Stimulated activated naive CD8-positive, alpha-beta T cell treated with anti-CD3 and anti-CD28 coated beads, Interleukin-15, Interleukin-2, amounts not matched to agents 100 ng/mL and 50 ng/mL, for 24 hours (primary cell): ENCODE measurements around the gene PPP1R14D.

Experiments
- H3K27ac Mint-ChIP-seq: one replicate; pipeline ENCODE4 v1.8.0; 2021; ENCODE audit warnings: mild to moderate bottlenecking, mixed read lengths
- H3K27me3 Mint-ChIP-seq: one replicate; pipeline ENCODE4 v1.8.0; 2021; ENCODE audit warnings: mixed read lengths
- H3K36me3 Mint-ChIP-seq: one replicate; pipeline ENCODE4 v1.8.0; 2021; ENCODE audit warnings: low read depth, mixed read lengths
- H3K4me1 Mint-ChIP-seq: one replicate; pipeline ENCODE4 v1.8.0; 2021; ENCODE audit warnings: low read depth, mixed read lengths
- H3K4me3 Mint-ChIP-seq: one replicate; pipeline ENCODE4 v1.8.0; 2021; ENCODE audit warnings: mild to moderate bottlenecking, mixed read lengths
- H3K9me3 Mint-ChIP-seq: one replicate; pipeline ENCODE4 v1.8.0; 2021; ENCODE audit warnings: mixed read lengths

Gene PPP1R14D

DNA sequence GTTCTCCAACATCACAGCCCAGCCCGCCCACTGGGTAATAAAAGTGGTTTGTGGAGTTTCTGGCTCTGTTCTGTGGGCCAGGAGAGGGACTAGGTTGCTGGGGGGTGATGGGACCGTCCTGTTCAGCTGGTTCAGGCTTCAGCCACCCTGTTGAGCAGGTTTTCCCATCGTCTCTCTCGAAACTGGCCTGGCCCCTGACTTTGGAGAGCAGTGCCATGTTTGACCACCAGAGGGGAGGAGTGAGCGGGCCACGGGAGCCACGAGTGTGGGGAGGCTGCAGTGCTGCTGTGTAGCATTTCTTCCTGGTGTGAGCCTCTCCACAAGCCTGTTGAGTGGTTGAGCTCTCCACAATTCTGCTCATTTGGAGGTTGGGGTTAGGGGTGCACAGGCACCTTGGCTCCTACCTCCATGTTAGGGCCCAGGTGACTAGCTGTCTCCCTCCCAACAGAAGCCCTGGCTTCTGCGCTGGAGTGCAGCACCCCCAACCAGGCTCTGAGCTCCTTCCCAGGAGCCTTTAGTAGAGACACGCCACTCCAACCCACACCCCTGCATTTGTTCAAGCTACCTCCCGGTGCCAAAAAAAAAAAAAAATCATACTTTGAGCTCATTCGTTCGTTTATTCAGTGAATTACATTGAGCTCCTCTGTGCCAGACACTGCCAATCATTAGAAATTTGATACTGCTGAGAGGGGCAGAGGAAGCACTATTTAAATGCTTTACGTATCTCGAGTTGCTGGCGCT, 29.3 kb upstream of the PPP1R14D start:
- H3K27ac Mint-ChIP-seq, result no peak overlapping the region
- H3K36me3 Mint-ChIP-seq, result no peaks in the 10 kb centered on the region
- H3K4me3 Mint-ChIP-seq, result no peak overlapping the region
- H3K4me1 Mint-ChIP-seq, result peaks cover 7% of the 10 kb centered on the region
- H3K27me3 Mint-ChIP-seq, result no peaks in the 10 kb centered on the region
- no peaks in the 10 kb centered on the region for H3K9me3 Mint-ChIP-seq

DNA sequence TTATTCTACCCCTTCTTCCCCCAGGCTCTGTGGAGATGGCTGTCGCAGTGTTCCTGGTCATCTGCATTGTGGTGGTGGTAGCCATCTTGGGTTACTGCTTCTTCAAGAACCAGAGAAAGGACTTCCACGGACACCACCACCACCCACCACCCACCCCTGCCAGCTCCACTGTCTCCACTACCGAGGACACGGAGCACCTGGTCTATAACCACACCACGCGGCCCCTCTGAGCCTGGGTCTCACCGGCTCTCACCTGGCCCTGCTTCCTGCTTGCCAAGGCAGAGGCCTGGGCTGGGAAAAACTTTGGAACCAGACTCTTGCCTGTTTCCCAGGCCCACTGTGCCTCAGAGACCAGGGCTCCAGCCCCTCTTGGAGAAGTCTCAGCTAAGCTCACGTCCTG, 28.2 kb upstream of the PPP1R14D start:
- H3K36me3 Mint-ChIP-seq, result no peaks in the 10 kb centered on the region
- H3K27me3 Mint-ChIP-seq, result no peaks in the 10 kb centered on the region
- H3K4me1 Mint-ChIP-seq, result peaks cover 7% of the 10 kb centered on the region
- H3K9me3 Mint-ChIP-seq, result no peaks in the 10 kb centered on the region
- H3K4me3 Mint-ChIP-seq, result no peak overlapping the region
- H3K27ac Mint-ChIP-seq, result no peak overlapping the region

DNA sequence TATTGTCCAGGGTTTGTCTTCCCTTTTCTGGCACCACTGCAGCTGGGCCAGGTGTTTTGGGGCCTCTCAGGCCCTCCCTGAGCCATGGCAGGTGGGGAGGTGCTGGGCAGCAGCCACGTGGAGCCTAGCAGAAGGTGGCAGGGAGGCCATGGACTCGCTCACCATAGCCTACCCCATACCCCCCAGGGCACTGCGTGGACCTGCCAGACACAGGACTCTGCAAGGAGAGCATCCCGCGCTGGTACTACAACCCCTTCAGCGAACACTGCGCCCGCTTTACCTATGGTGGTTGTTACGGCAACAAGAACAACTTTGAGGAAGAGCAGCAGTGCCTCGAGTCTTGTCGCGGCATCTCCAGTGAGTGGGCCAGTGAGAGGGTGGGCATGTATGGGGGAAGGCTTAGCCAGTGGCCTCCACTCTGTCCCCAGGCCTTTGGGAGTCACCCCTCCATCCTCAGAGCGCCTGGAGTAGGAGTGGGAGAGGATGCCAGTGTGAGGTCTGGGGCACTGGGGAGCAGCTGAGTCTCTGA, 27.3 kb upstream of the PPP1R14D start:
- H3K9me3 Mint-ChIP-seq, result no peaks in the 10 kb centered on the region
- H3K4me1 Mint-ChIP-seq, result peaks cover 7% of the 10 kb centered on the region
- H3K36me3 Mint-ChIP-seq, result no peaks in the 10 kb centered on the region
- H3K4me3 Mint-ChIP-seq, result no peak overlapping the region
- H3K27ac Mint-ChIP-seq, result no peak overlapping the region
- H3K27me3 Mint-ChIP-seq, result no peaks in the 10 kb centered on the region

DNA sequence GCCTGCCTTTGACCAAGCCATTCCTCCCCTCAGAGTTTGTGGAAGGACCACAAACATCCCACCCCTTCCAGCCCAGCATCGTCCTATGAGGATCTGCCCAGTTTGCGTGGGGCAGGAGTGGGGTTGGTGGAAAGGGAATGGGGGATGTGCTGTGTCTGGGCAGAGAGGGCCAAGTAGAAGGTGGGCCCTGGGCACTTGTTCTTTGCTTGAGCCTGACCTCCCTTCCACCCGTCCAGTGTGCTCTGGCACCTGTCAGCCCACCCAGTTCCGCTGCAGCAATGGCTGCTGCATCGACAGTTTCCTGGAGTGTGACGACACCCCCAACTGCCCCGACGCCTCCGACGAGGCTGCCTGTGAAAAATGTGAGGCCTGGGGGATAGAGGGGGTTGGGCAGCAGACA, 25.7 kb upstream of the PPP1R14D start:
- no peak overlapping the region for H3K4me3 Mint-ChIP-seq

DNA sequence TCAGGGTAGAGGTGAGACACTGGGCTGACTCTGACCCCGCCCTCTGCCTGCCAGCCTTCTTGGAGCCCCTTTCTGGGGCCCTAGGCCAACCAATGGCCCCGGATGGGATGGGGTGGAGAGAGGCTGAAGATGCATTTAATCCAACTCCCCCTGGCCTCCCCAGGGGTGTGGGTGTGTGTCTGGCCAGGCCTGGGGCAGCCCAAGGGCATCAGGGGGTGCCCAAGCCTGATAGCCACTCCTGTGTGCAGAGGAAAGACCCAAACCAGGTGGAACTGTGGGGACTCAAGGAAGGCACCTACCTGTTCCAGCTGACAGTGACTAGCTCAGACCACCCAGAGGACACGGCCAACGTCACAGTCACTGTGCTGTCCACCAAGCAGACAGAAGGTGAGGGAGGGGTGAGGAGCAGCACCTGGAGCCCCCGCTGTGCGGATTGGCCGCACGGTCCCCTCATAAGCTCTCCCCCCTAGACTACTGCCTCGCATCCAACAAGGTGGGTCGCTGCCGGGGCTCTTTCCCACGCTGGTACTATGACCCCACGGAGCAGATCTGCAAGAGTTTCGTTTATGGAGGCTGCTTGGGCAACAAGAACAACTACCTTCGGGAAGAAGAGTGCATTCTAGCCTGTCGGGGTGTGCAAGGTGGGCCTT, 24.9 kb upstream of the PPP1R14D start:
- Mint-ChIP-seq H3K27me3 (no peaks in the 10 kb centered on the region), H3K9me3 (no peaks in the 10 kb centered on the region), H3K27ac (no peak overlapping the region), H3K4me3 (no peak overlapping the region), H3K36me3 (no peaks in the 10 kb centered on the region), H3K4me1 (no peaks in the 10 kb centered on the region)

More for the DNA sequence above, 25.7 kb upstream of the PPP1R14D start:
- Mint-ChIP-seq H3K4me1 (peaks cover 3% of the 10 kb centered on the region), H3K9me3 (no peaks in the 10 kb centered on the region), H3K27ac (no peak overlapping the region), H3K36me3 (no peaks in the 10 kb centered on the region), H3K27me3 (no peaks in the 10 kb centered on the region)

DNA sequence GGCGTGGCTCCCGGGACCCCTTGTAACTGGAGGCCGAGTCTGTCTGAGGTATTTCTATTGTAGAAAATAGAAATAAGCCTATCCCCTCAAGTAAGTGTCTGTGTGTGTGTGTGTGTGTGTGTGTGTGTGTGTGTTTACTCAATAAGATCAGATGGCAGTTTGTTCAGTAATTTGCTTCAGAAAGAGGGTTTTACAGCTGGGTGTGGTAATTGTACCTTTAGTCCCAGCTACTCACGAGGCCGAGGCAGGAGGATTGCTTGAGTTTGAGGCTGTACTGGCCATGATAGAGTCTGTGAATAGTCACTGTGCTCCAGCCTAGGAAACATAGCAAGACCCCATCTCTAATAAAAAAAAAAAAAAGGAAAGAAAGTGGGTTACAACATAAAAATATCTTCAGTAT, 24.0 kb upstream of the PPP1R14D start:
- H3K4me1 Mint-ChIP-seq, result no peaks in the 10 kb centered on the region
- no peaks in the 10 kb centered on the region for H3K36me3 Mint-ChIP-seq
- no peaks in the 10 kb centered on the region for H3K27me3 Mint-ChIP-seq
- no peak overlapping the region for H3K4me3 Mint-ChIP-seq
- no peaks in the 10 kb centered on the region for H3K9me3 Mint-ChIP-seq
- no peak overlapping the region for H3K27ac Mint-ChIP-seq

DNA sequence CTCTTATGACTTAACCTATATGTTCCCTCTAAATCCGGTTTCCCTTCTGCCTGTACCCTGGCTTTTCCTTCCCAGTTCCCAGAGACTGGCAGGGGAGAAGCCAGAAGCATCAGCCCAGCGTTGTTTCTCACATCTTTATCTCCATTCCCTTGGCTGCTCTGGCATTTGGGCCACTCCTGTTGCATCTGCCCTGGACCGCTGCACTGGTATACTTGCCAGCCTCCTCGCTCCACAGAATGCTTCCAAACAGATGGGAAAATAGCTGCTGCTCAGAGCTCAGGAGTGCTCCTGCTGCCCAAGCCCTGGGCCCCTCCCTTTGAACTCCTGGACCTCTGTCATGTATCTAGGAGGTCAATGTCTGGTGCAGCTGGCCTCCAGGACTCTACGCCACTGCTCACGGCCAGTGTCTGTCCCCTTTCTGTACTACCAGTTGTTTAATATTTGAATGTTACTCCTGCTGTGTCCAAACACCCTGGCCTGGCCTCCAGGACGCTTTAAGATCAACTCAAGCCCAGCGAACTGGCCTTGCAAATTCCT, 22.1 kb upstream of the PPP1R14D start:
- H3K4me3 Mint-ChIP-seq, result no peak overlapping the region
- peaks cover 14% of the 10 kb centered on the region for H3K4me1 Mint-ChIP-seq
- no peaks in the 10 kb centered on the region for H3K9me3 Mint-ChIP-seq
- H3K27me3 Mint-ChIP-seq, result no peaks in the 10 kb centered on the region
- H3K36me3 Mint-ChIP-seq, result no peaks in the 10 kb centered on the region
- H3K27ac Mint-ChIP-seq, result no peak overlapping the region

DNA sequence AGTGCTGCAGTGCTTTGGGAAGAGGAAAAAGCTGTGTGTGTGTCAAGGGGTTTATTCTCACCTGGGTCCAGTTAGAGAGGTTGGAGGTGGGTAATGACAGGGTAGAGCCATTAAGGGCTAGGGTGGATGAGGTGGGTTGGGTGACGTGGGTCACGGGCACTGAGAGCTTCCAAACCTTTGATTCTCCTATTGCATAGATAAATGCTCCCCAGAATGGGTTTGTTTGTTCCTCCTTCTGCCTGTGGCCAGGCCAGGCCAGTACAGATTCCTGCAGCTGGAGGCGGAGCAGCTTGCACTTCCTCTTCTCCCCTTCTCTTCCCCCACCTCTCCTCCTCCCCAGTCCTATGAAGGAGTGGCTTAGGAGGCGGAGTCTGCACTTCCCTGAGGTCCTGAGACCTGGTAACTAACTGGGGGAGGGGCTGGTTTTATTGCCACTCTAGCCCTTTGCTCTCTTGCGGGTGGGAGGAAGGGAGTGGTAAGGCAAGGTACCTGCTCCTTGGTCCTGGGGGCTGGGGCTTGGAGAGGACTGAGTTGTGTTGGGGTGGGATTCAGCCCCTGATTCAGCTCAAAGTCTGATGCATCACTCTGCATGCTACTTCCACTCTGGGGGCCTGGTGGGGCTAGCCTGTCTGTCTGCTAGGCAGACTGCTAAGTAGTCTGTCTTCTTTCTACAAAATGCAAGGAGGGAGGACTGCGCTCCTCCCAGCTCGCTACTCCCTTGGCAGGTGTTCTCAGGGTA, 18.9 kb upstream of the PPP1R14D start:
- Mint-ChIP-seq H3K36me3 (no peaks in the 10 kb centered on the region), H3K4me3 (no peak overlapping the region), H3K9me3 (no peaks in the 10 kb centered on the region), H3K27ac (no peak overlapping the region), H3K27me3 (peaks cover 4% of the 10 kb centered on the region), H3K4me1 (peaks cover 28% of the 10 kb centered on the region)

DNA sequence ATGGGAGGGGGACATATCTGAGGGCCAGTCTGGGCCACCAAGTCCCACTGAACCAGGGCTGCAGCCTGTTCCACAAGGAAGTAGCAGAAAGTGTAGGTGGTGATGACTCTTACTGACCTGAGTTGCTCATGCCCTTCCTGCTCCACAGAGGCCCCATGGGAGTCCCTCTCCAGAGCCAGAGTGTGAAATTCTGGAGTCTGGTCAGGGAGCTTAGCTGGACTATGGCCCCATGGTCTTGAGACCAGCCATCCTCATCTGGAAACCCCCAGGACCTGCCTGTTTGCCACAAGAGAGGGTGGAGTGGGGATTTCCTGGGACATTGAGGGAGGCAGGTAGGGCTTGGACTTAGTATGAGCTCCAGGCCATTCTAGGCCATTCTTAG, 18.3 kb upstream of the PPP1R14D start:
- no peak overlapping the region for H3K4me3 Mint-ChIP-seq

DNA sequence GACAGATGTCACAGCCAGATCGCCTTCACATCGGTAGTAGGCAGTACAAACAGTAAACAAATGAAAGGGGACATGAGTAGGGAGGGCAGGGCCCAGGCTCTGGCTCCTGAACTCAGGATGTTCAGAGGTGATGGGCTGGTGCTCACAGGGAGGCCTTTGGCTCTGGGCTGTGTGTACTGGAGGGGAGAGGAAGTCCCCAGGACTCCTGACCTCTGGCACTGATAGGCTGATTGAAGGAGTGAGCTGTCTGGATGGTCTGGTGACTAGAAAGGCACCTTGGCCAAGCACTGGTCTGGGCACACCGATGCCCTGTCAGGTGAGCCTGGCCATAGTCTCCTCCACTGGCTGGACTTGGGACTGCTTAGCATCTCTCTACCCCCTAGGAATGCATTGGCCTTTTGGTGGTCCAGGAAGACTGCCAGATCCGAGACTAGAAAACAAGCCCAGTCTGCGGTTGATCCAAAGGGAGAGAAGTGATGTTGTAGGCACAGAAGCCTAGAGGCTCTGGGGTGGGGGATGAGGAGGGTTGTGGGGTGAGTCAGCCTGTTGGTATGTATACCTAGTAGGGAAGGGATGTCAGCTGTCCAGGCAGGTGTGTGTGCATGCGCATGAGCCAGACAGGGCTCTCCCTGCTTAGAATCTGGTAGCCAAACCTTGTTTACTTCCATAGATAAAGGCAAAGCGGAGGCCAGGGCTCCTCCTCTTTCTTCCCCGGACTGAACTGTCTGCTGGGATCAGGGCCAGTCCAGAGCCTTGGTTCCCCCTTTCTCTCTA, 17.2 kb upstream of the PPP1R14D start:
- Mint-ChIP-seq H3K4me3 (peak overlapping the region; percentile 25), H3K9me3 (no peaks in the 10 kb centered on the region), H3K4me1 (peaks cover 28% of the 10 kb centered on the region), H3K27me3 (peaks cover 4% of the 10 kb centered on the region), H3K27ac (no peak overlapping the region), H3K36me3 (no peaks in the 10 kb centered on the region)

More for the DNA sequence above, 18.3 kb upstream of the PPP1R14D start:
- Mint-ChIP-seq H3K27ac (no peak overlapping the region), H3K27me3 (peaks cover 4% of the 10 kb centered on the region), H3K36me3 (no peaks in the 10 kb centered on the region), H3K4me1 (peaks cover 28% of the 10 kb centered on the region), H3K9me3 (no peaks in the 10 kb centered on the region)

DNA sequence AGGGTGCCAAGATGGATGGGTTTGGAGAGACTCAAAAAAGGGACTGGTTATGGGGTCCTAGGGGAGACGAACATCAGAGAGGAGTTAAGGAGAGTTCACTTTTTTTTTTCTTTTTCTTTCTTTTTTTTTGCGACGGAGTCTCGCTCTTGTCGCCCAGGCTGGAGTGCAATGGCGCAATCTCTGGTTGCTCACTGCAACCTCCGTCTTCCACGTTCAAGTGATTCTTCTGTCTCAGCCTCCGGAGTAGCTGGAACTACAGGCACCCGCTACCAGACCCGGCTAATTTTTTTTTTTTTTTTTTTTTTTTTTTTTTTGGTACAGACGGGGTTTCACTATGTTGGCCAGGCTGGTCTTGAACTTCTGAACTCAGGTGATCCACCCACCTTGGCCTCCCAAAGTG, 16.5 kb upstream of the PPP1R14D start:
- peak overlapping the region; percentile 40 for H3K27ac Mint-ChIP-seq
- H3K27me3 Mint-ChIP-seq, result peaks cover 4% of the 10 kb centered on the region
- peak overlapping the region; percentile 88 for H3K4me3 Mint-ChIP-seq
- peaks cover 28% of the 10 kb centered on the region for H3K4me1 Mint-ChIP-seq
- no peaks in the 10 kb centered on the region for H3K9me3 Mint-ChIP-seq
- H3K36me3 Mint-ChIP-seq, result no peaks in the 10 kb centered on the region

DNA sequence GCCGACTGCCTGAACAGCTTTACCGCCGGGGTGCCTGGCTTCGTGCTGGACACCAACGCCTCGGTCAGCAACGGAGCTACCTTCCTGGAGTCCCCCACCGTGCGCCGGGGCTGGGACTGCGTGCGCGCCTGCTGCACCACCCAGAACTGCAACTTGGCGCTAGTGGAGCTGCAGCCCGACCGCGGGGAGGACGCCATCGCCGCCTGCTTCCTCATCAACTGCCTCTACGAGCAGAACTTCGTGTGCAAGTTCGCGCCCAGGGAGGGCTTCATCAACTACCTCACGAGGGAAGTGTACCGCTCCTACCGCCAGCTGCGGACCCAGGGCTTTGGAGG, 16.2 kb upstream of the PPP1R14D start:
- peaks cover 28% of the 10 kb centered on the region for H3K4me1 Mint-ChIP-seq
- peak overlapping the region; percentile 88 for H3K4me3 Mint-ChIP-seq
- H3K27ac Mint-ChIP-seq, result peak overlapping the region; percentile 40
- peaks cover 4% of the 10 kb centered on the region for H3K27me3 Mint-ChIP-seq
- H3K9me3 Mint-ChIP-seq, result no peaks in the 10 kb centered on the region
- no peaks in the 10 kb centered on the region for H3K36me3 Mint-ChIP-seq

DNA sequence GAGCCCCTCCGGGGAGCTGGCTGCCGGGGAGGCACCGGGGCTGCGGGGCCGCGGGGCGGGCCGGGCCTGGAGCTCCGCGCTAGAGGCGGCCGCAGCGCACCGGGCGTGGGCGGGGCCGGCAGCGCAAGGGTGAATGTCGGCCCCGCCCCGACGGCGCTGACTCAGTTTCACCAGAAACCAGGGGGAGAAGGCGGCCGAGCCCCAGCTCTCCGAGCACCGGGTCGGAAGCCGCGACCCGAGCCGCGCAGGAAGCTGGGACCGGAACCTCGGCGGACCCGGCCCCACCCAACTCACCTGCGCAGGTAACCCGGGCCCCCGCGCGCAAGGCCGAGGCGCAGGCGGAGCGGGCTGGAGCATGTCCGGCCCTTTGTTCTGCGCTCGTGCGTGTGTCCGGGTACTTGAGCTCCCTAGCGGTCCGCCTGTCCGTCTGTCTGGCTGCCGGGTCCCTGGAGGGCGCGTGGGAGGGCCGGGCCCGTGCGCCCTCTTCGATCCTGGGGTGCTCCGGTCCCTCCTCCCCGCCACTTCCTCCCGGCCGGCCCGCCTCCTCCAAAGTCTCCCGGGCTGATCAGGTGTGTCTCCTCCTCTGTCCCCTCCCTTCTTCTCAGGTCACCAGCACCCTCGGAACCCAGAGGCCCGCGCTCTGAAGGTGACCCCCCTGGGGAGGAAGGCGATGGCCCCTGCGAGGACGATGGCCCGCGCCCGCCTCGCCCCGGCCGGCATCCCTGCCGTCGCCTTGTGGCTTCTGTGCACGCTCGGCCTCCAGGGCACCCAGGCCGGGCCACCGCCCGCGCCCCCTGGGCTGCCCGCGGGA, 15.6 kb upstream of the PPP1R14D start, which contains the start of gene SPINT1:
Gene SPINT1 (plus strand): TSS at position 164 of the 811 bp plus-strand sequence. CDS start 507 bp downstream, at position 671.
- Mint-ChIP-seq H3K4me3 (peak within 1 kb of the TSS; percentile 88), H3K9me3 (no peaks in the 10 kb centered on the region), H3K27me3 (peaks cover 4% of the 10 kb centered on the region), H3K27ac (peak within 1 kb of the TSS; percentile 40), H3K4me1 (peaks cover 28% of the 10 kb centered on the region), H3K36me3 (no peaks in the 10 kb centered on the region)
